Heart left ventricle (tissue), 16 donors: ENCODE data around the gene SMCO3. TPM values are rescaled to one million over a fixed set of nuclear protein-coding genes. Genes with fewer than 3 reads are reported as not detected.

ENCODE experiments used
- ATAC-seq, 4 donors: fragments of 200-7000 bp; cut with Tn5 transposase; one replicate each; pipeline ENCODE4 v1.9.1; 2020 to 2022; ENCODE audit warnings: moderate library complexity in 4 of 4, mild to moderate bottlenecking in 3 of 4, moderate number of reproducible peaks in 1 of 4
- DNase-seq, 5 donors: peaks; one replicate each; pipeline ENCODE4 v3.0.0-alpha.2; 2020
- H3K27ac ChIP-seq, 12 donors: fragments of 200-600 bp; sonication (generic) in 4 of 12; one replicate each; pipeline versions ENCODE4 v1.5.0 to v1.8.0; 2016 to 2022; ENCODE audit warnings: mild to moderate bottlenecking in 2 of 12
- H3K27me3 ChIP-seq, 9 donors: fragments of 200-600 bp; sonication (generic) in 2 of 9; one replicate each; pipeline versions ENCODE4 v1.5.1 to v1.8.0; 2016 to 2022; ENCODE audit warnings: mild to moderate bottlenecking in 3 of 9
- H3K36me3 ChIP-seq, 9 donors: fragments of 200-600 bp; sonication (generic) in 2 of 9; one replicate each; pipeline versions ENCODE4 v1.5.0 to v1.8.0; 2018 to 2022; ENCODE audit warnings: mild to moderate bottlenecking in 2 of 9
- H3K4me1 ChIP-seq, 12 donors: fragments of 200-600 bp; sonication (generic) in 4 of 12; one replicate each; pipeline versions ENCODE4 v1.5.0 to v1.8.0; 2016 to 2022; ENCODE audit warnings: mild to moderate bottlenecking in 3 of 12
- H3K4me3 ChIP-seq, 12 donors: fragments of 200-600 bp; sonication (generic) in 4 of 12; one replicate each; pipeline versions ENCODE4 v1.5.0 to v1.8.0; 2017 to 2022; ENCODE audit warnings: mild to moderate bottlenecking in 9 of 12, moderate library complexity in 4 of 12
- H3K9me3 ChIP-seq, 12 donors: fragments of 200-600 bp; sonication (generic) in 4 of 12; one replicate each; pipeline versions ENCODE4 v1.5.0 to v1.8.0; 2016 to 2022; ENCODE audit warnings: mild to moderate bottlenecking in 1 of 12
- POLR2A ChIP-seq, 2 donors: fragments of 450-650 bp; IDR thresholded peaks; one replicate each; pipeline ENCODE4 v1.6.1; 2017; ENCODE audit warnings: antibody characterized with exemption in 2 of 2, mild to moderate bottlenecking in 2 of 2, moderate library complexity in 2 of 2
- WGBS, 4 donors: extraction: QIAGEN DNeasy Blood & Tissue Kit in 2 of 4; methylation state at CpG; one replicate each; pipeline versions ENCODE4 v1.1.5 to v1.1.7; 2013 to 2018; 5-methylcytosine and 5-hydroxymethylcytosine counted together
- intact Hi-C, 10 donors: fragments of 100-400 bp; cut with DNase I; formaldehyde crosslinking; loops; one replicate each; pipeline versions ENCODE4 v1.11.1 to v1.14.2; 2022
- polyA plus RNA-seq, 2 donors: library from polyadenylated mRNA; stranded (reverse); fragments of 200-250 nt; gene quantifications; one replicate each; pipeline ENCODE4 v1.2.3, GENCODE V29; 2013
- total RNA-seq, 9 donors: library from RNA; depleted of rRNA in 2 of 9; stranded (reverse); fragments of >200 nt in 2 of 9; fragmentation: NEBNext Ultra II Directional in 3 of 9; extraction: Animal tissue kit (Norgen Biotek cat#: 25700) in 3 of 9; gene quantifications; one replicate each; pipeline versions ENCODE4 v1.1.0 to v1.2.4, GENCODE V29; 2016 to 2023
- TF ChIP-seq, protein P1 (sequence below), 12 donors: fragments of 200-600 bp; sonication (generic) in 4 of 12; IDR thresholded peaks; one replicate each; pipeline versions ENCODE4 v1.5.0 to v1.8.0; 2018 to 2022; ENCODE audit warnings: antibody characterized with exemption in 12 of 12, mild to moderate bottlenecking in 5 of 12
- donor health status: ischemic (EF 13 %, LVEDD 7.1; RV severe dilation, severe dysfunction).
- donor health status: healthy with polysubstance abuse.
- donor health status: DM: no; HTN: yes; CAD: no.
- donor health status: DM: no; HTN: no; CAD: no.
- donor health status: ischemic (EF 25% LVEDD 6.9; RV normal size, moderate dysfunction).
- donor health status: ischemic (EF 25% LVEDD 5.7; RV mildly dilated, moderate dysfunction).
- donor health status: healthy.
- donor health status: DM: yes; HTN: yes; CAD: no.
- donor health status: ischemic (EF 35%, LVEDD 5.7; RV mildly dilated, moderate dysfunction).
- donor health status: nonischemic (EF 11% LVEDD 7.7; RV severe dilation, severe dysfunction).
- donor health status: DM: yes; HTN: yes; CAD: no.
- donor health status: PGD.
- donor health status: ischemic (EF 29% LVEDD 5.4; RV normal size, mild dysfunction).
- donor health status: nonischemic (EF 23%, LVEDD 6.1; RV moderate dilation, normal function).

The SMCO3 gene
- total and polyA plus RNA-seq, 11 donors: 0.07 to 0.91 (median 0.17) TPM; not detected in 5

DNA sequence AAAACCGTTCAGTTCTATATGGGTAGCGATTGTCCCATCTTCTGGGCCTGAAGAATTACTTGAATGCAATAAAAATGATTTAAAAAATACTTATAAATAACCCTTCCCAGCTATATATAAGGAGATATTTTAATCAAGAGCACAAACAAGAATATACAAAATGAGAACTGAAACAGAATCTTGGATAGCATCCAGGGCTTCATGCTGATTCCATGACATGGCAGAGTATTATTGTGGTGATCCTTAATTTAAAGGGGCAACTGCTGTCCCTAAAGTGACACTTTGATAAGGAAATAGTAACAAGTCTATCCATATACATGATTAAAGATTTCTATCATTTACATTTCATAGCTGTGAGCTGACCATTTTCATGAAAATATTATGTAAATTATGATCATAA is 29.5 kb downstream of the SMCO3 start:
- H3K4me3 ChIP-seq: no peak overlapping the region
- no peaks in the 10 kb centered on the region for H3K9me3 ChIP-seq
- peaks cover 7 to 59% (median 42%) of the 10 kb centered on the region in 9 donors for H3K36me3 ChIP-seq
- peak overlapping the region in 1 of 12 donors; percentile 38 for H3K27ac ChIP-seq
- H3K27me3 ChIP-seq: no peaks in the 10 kb centered on the region
- TF ChIP-seq, protein P1, sequence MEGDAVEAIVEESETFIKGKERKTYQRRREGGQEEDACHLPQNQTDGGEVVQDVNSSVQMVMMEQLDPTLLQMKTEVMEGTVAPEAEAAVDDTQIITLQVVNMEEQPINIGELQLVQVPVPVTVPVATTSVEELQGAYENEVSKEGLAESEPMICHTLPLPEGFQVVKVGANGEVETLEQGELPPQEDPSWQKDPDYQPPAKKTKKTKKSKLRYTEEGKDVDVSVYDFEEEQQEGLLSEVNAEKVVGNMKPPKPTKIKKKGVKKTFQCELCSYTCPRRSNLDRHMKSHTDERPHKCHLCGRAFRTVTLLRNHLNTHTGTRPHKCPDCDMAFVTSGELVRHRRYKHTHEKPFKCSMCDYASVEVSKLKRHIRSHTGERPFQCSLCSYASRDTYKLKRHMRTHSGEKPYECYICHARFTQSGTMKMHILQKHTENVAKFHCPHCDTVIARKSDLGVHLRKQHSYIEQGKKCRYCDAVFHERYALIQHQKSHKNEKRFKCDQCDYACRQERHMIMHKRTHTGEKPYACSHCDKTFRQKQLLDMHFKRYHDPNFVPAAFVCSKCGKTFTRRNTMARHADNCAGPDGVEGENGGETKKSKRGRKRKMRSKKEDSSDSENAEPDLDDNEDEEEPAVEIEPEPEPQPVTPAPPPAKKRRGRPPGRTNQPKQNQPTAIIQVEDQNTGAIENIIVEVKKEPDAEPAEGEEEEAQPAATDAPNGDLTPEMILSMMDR (IDR thresholded peaks at IDR 0.05): no peak
- no peak for TF ChIP-seq POLR2A (IDR thresholded peaks at IDR 0.05)
- peaks cover 0 to 5% (median 0%) of the 10 kb centered on the region in 12 donors for H3K4me1 ChIP-seq
- DNase-seq (no peak), ATAC-seq (peak in 1 of 4 donors; percentile 29)
- 84 to 95% (median 90%) methylated on average over 2 of the region's 2 CpGs for WGBS, 4 donors
- intact Hi-C loops: no loop called here

DNA sequence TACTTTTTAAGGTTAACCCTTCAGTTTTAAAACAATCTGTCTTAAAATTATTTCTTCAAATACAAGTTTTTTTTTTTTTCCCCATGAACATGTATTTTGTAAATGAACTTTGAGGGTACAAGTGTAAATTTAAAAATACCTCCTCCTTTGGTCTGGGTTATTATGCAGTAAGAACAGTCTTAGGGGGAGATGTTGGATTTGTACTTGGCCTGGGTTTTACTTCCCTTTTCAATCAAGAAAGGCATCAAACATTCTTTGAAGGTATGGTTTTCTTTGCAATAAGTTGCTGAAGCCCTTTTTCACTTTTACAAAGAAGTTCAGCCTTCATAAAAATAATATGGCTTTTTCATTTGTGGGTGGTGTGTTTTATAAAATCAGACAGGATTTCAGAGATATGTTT is 31.2 kb downstream of the SMCO3 start:
- H3K9me3 ChIP-seq: no peaks in the 10 kb centered on the region
- no peaks in the 10 kb centered on the region for H3K27me3 ChIP-seq
- ATAC-seq (no peak), DNase-seq (no peak)
- peaks cover 0 to 5% (median 0%) of the 10 kb centered on the region in 12 donors for H3K4me1 ChIP-seq
- H3K36me3 ChIP-seq: peaks cover 0 to 42% (median 25%) of the 10 kb centered on the region in 9 donors
- no peak overlapping the region for H3K4me3 ChIP-seq
- H3K27ac ChIP-seq: no peak overlapping the region
- intact Hi-C loops: no loop called here
- TF ChIP-seq, protein P1 (IDR thresholded peaks at IDR 0.05): no peak
- no peak for TF ChIP-seq POLR2A (IDR thresholded peaks at IDR 0.05)

- no peaks in the 10 kb centered on the region for H3K27me3 ChIP-seq
- no peaks in the 10 kb centered on the region for H3K9me3 ChIP-seq
- TF ChIP-seq, protein P1 (IDR thresholded peaks at IDR 0.05): no peak
- no peak for TF ChIP-seq POLR2A (IDR thresholded peaks at IDR 0.05)
- H3K4me1 ChIP-seq: peaks cover 0 to 9% (median 0%) of the 10 kb centered on the region in 12 donors
- H3K27ac ChIP-seq: no peak overlapping the region
- no peak overlapping the region for H3K4me3 ChIP-seq
- no peak for DNase-seq
- WGBS, 4 donors: 48 to 68% (median 57%) methylated on average over 2 of the region's 2 CpGs
- ATAC-seq: no peak
- intact Hi-C loops: no loop called here
- peaks cover 0 to 30% (median 13%) of the 10 kb centered on the region in 9 donors for H3K36me3 ChIP-seq
These were observed 32.4 kb downstream of the SMCO3 start for GRCh38 chr12:14781563-14781962.

GRCh38 chr12:14780859-14781258 is 33.1 kb downstream of the SMCO3 start:
- WGBS, 4 donors: 84 to 91% (median 90%) methylated on average over 3 of the region's 3 CpGs
- no peak for ATAC-seq
- H3K9me3 ChIP-seq: no peaks in the 10 kb centered on the region

More at GRCh38 chr12:14780859-14781258, 33.1 kb downstream of the SMCO3 start:
- Histone ChIP-seq H3K4me3 (peak overlapping the region in 1 of 12 donors; percentile 20), H3K36me3 (peaks cover 0 to 23% (median 7%) of the 10 kb centered on the region in 9 donors), H3K27me3 (no peaks in the 10 kb centered on the region), H3K27ac (no peak overlapping the region), H3K4me1 (peaks cover 0 to 14% (median 0%) of the 10 kb centered on the region in 12 donors)
- no peak for DNase-seq
- intact Hi-C loops: no loop called here
- no peak for TF ChIP-seq POLR2A (IDR thresholded peaks at IDR 0.05)
- TF ChIP-seq, protein P1 (IDR thresholded peaks at IDR 0.05): no peak
